A673 (cell line): Measurements from ENCODE around the gene KIRREL3. TPM values are rescaled to one million over a fixed set of nuclear protein-coding genes. Genes with fewer than 3 reads are reported as not detected.

Experiments
- BruUV-seq: library from RNA; stranded (reverse); fragments of 400-500 nt; replicated peaks from 2 replicates; lab custom pipeline; 2021; lab: Mats Ljungman, UMichigan
- CTCF ChIA-PET: fragments of 300-600 bp; sonication (Branson Sonifier 250); formaldehyde crosslinking; loops from one replicate; lab custom pipeline; 2022; ENCODE audit warnings: antibody characterized with exemption; lab: Charles Lee
- POLR2A ChIA-PET: fragments of 300-600 bp; sonication (Branson Sonifier 250); formaldehyde crosslinking; loops from one replicate; lab custom pipeline; 2022; ENCODE audit warnings: antibody characterized with exemption; ENCODE audit not compliant: low non-redundant PET; lab: Charles Lee
- DNase-seq: peaks from one replicate; pipeline ENCODE4 v3.0.0-alpha.2; 2015; ENCODE audit warnings: low spot score
- H3K27ac ChIP-seq: fragments of 200-600 bp; sonication (generic); 2 replicates; pipeline ENCODE4 v1.5.1; 2016; ENCODE audit warnings: mixed run types, low read depth, mild to moderate bottlenecking, mixed read lengths, antibody characterized with exemption, low read length; ENCODE audit not compliant: poor library complexity, severe bottlenecking
- H3K27me3 ChIP-seq: fragments of 200-600 bp; sonication (generic); replicated peaks from 2 replicates; pipeline ENCODE4 v1.6.1; 2017; ENCODE audit warnings: mixed run types, low read depth, mild to moderate bottlenecking, mixed read lengths, antibody characterized with exemption, low read length; ENCODE audit not compliant: insufficient read depth, poor library complexity
- H3K36me3 ChIP-seq: fragments of 200-600 bp; sonication (generic); 2 replicates; pipeline ENCODE4 v1.6.1; 2016; ENCODE audit warnings: mixed run types, mild to moderate bottlenecking, mixed read lengths, antibody characterized with exemption, low read length; ENCODE audit not compliant: insufficient read depth, poor library complexity, severe bottlenecking
- H3K4me1 ChIP-seq: fragments of 200-600 bp; sonication (generic); 2 replicates; pipeline ENCODE4 v1.6.1; 2017; ENCODE audit warnings: mixed run types, mild to moderate bottlenecking, mixed read lengths, antibody characterized with exemption, low read length; ENCODE audit not compliant: insufficient read depth, poor library complexity, severe bottlenecking
- H3K4me3 ChIP-seq: fragments of 200-600 bp; sonication (generic); 2 replicates; pipeline ENCODE4 v1.5.1; 2016; ENCODE audit warnings: low read depth, mixed run types, mild to moderate bottlenecking, mixed read lengths, low read length; ENCODE audit not compliant: poor library complexity, severe bottlenecking
- H3K9me3 ChIP-seq: fragments of 200-600 bp; sonication (generic); 2 replicates; pipeline ENCODE4 v1.6.1; 2016; ENCODE audit warnings: mixed run types, low read depth, mild to moderate bottlenecking, mixed read lengths, antibody characterized with exemption, low read length; ENCODE audit not compliant: poor library complexity, severe bottlenecking
- EZH2 ChIP-seq: fragments of 200-600 bp; sonication (generic); IDR thresholded peaks from 2 replicates; pipeline ENCODE4 v1.6.1; 2017; ENCODE audit warnings: borderline replicate concordance, low read depth, mild to moderate bottlenecking, mixed read lengths, antibody characterized with exemption, low read length; ENCODE audit not compliant: poor library complexity, severe bottlenecking
- intact Hi-C: fragments of 100-400 bp; cut with micrococcal nuclease; formaldehyde crosslinking; loops from one replicate; pipeline ENCODE4 v1.10.0; 2022; ENCODE audit not compliant: unreplicated experiment
- total RNA-seq: library from RNA; stranded (reverse); gene quantifications from 2 replicates; pipeline ENCODE4 v1.2.3, GENCODE V29; 2021
- TF ChIP-seq, protein P1 (sequence below): fragments of 300-800, 200-600 bp; sonication (generic); conservative IDR thresholded peaks from 2 replicates; pipeline ENCODE4 v1.5.1; 2017; ENCODE audit warnings: low read depth, mild to moderate bottlenecking, antibody characterized with exemption, low read length, moderate library complexity, mixed read lengths

The KIRREL3 gene
- total RNA-seq, 1 experiment from 2014 or later, result not detected

DNA sequence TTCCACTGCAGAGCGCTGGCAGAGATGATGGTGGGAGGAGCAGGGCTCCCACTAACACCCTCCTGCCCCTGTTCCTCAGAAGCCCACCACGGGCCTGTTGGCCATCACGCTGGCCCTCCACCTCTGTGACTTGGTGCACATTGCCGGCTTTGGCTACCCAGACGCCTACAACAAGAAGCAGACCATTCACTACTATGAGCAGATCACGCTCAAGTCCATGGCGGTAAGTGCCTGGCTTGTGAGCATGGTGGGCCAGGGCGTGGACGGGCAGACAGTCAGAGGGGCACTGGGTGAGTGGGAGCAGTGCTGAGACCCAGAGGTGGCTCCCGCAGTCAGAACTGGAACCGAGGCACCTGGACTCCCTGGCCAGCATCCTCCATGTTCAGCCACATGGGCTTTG, 587.1 kb downstream of the KIRREL3 start:
- no peak for DNase-seq
- peaks cover 3% of the 10 kb centered on the region for H3K36me3 ChIP-seq
- no peak overlapping the region for H3K27ac ChIP-seq
- H3K27me3 ChIP-seq, result no peaks in the 10 kb centered on the region
- BruUV-seq, result no TSS peak
- TF ChIP-seq EZH2, result no peak
- TF ChIP-seq, protein P1, sequence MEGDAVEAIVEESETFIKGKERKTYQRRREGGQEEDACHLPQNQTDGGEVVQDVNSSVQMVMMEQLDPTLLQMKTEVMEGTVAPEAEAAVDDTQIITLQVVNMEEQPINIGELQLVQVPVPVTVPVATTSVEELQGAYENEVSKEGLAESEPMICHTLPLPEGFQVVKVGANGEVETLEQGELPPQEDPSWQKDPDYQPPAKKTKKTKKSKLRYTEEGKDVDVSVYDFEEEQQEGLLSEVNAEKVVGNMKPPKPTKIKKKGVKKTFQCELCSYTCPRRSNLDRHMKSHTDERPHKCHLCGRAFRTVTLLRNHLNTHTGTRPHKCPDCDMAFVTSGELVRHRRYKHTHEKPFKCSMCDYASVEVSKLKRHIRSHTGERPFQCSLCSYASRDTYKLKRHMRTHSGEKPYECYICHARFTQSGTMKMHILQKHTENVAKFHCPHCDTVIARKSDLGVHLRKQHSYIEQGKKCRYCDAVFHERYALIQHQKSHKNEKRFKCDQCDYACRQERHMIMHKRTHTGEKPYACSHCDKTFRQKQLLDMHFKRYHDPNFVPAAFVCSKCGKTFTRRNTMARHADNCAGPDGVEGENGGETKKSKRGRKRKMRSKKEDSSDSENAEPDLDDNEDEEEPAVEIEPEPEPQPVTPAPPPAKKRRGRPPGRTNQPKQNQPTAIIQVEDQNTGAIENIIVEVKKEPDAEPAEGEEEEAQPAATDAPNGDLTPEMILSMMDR, result no peak
- no peaks in the 10 kb centered on the region for H3K9me3 ChIP-seq
- peaks cover 3% of the 10 kb centered on the region for H3K4me1 ChIP-seq
- intact Hi-C loops, result no loop called here
- ChIA-PET CTCF (no interaction called here), POLR2A (interaction anchor here (0.6 kb wide), 1 partner anchor 64 kb away, joined by 3 read pairs; no protein-coding TSS in a partner anchor)
- H3K4me3 ChIP-seq, result no peak overlapping the region

DNA sequence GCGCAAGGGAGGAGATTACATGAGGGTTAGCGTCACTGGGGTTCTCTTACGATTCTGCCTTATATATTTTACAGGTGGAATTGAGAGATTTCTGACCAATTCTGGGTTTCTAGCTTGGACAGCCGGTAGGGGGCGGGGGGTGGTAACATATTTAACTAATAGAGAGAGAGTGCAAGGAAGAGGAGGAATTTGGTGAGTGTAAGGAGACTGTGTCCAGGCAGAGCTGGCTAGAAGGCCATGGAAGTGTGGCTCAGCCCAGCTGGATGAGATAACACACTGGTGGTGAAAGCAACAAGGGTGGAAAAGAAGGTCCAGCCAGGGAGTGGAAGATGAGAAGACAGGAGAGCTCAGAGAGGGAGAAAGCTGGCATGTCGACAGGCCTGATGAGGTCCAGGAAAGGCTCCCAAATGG, 588.6 kb downstream of the KIRREL3 start:
- no peaks in the 10 kb centered on the region for H3K9me3 ChIP-seq
- DNase-seq, result no peak
- ChIA-PET CTCF (no interaction called here), POLR2A (interaction anchor here (0.5 kb wide), 1 partner anchor 26 kb away, joined by 5 read pairs; no protein-coding TSS in a partner anchor)
- peaks cover 10% of the 10 kb centered on the region for H3K36me3 ChIP-seq
- TF ChIP-seq EZH2, result no peak
- TF ChIP-seq, protein P1, result no peak
- no peaks in the 10 kb centered on the region for H3K27me3 ChIP-seq
- no peak overlapping the region for H3K27ac ChIP-seq
- intact Hi-C loops, result no loop called here
- no peak overlapping the region for H3K4me3 ChIP-seq
- no TSS peak for BruUV-seq
- peaks cover 3% of the 10 kb centered on the region for H3K4me1 ChIP-seq

DNA sequence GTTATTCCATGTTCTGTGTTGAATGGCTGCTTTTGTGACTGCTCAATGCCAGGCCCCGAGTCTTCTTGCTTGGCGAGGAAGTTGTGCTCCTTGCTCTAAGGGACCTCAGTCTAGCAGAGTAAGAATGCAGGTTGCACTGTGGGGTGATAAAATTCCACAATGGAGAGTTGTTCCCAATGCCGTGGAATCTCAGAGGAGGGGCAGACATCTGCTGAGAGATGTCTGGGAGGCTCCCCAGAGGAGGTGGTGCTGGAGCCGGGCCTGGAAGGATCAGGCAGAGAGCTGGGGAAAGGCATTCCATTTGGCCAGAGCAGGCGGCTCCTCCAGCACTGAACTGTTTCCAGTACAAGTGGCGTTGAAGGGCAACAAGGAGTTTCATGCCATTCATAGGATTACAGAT, 589.9 kb downstream of the KIRREL3 start:
- POLR2A ChIA-PET, result no interaction called here

More for the DNA sequence above, 589.9 kb downstream of the KIRREL3 start:
- intact Hi-C loops, result no loop called here
- H3K4me3 ChIP-seq, result no peak overlapping the region
- H3K9me3 ChIP-seq, result no peaks in the 10 kb centered on the region
- TF ChIP-seq, protein P1, result no peak
- no peak for TF ChIP-seq EZH2
- no peaks in the 10 kb centered on the region for H3K4me1 ChIP-seq
- no peak for DNase-seq
- H3K27me3 ChIP-seq, result no peaks in the 10 kb centered on the region
- peaks cover 10% of the 10 kb centered on the region for H3K36me3 ChIP-seq
- no peak overlapping the region for H3K27ac ChIP-seq
- CTCF ChIA-PET, result no interaction called here
- no TSS peak for BruUV-seq
